ENCODE data around the gene EXOSC5.
"Not testable (repeated sequence)": the region's sequence is repeated elsewhere in the genome, so short reads cannot be mapped to it uniquely, and the experiment has no call there.

Gene EXOSC5

DNA sequence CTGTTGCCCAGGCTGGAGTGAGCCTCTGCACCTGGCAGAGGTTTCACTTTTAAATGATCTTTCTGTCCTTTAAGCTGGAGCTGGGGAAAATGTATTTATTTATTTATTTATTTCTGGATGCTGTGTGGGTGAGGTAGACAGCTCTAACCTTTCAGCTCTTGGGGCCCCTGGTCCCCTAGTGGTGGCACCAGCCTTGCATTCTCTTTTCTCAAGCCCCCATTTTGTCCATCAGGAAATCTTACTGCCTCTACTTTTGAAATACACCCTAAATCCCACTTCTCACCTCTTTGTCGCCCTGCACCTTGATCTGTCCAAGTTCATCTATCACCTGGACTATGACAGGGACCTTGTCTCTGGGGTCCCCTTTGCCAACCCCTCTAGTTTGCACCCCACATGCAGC is 31.1 kb downstream of the EXOSC5 start:
- no peak for DNase-seq (ENCODE audit: low spot score)

DNA sequence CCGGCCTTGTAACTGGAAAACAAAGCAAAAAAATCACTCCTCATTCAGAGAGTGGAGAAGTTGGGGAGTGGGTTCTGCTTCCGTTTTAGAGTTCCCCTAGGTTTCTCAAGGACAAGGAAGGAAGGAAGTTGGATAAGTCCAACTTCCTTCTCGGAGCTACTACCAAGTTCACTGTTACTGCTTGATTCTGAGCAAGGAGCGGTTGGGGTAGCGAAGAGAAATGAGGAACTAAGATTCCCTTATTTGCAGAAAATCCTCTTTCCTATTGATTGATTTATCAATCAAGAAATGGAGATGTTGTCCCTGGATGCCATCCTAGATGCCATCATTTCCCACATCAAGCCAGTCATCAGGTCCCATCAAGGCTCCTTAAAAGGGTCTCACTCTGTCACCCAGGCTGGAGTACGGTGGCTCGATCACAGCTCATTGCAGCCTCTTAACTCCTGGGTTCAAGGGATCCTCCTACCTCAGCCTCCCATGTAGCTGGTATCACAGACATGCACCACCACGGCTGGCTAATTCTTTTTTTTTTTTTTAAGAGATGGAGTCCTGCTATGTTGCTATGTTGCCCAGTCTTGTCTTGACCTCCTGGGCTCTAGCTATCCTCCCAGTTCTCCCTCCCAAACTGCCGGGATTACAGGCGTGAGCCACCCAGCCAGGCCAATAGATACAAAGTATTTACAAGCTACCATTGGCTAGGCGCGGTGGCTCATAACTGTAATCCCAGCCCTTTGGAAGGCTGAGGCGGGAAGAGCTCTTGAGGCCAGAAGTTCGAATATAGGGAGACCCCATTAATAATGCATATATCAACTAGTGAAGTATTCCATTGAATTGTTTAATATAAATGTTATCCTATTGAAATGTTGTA is 32.4 kb downstream of the EXOSC5 start:
- DNase-seq (ENCODE audit: low spot score) = no peak

DNA sequence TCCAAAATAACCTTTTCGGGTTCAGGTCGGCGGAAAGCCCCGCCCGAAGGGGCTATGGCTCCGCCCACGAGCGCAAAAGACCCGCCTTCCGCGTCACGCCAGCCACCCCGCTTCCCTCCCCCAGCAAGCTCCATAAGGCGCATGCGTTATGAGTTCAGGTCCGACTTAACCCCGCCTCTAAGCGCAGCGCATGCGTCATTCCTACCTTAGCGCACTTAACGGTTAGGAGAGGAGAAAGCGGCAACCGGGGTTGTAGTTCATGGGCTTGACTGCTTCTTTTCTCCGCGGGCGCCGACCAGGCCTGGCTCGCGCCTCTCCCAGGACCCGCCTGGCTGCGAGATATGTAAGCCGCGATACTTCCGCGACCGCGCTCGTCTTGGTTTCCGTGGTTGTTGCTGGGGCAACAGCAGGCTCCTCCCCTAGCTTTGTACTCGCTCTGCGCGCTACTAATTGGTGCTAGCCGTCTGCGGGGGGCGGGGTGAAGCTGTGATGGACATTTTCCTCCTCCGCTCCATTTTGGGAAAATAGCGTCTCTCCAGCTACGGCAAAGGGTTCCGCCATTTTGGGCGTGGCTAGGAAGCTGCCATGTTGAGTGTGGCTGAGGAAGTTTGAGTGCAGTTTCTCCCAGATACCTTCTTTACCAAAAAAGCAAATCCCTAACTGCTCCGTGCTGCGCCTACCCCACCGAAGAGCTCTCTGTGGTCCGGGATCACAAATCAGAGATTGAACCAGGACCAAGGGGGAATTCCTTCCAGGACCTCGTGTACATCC is 33.2 kb downstream of the EXOSC5 start, which contains the start of gene B9D2:
TSS of gene B9D2 (minus strand) at position 397 of the 771 bp plus-strand sequence. CDS start 630 bp downstream, outside the sequence.
- DNase-seq (ENCODE audit: low spot score) = peak; percentile 98

DNA sequence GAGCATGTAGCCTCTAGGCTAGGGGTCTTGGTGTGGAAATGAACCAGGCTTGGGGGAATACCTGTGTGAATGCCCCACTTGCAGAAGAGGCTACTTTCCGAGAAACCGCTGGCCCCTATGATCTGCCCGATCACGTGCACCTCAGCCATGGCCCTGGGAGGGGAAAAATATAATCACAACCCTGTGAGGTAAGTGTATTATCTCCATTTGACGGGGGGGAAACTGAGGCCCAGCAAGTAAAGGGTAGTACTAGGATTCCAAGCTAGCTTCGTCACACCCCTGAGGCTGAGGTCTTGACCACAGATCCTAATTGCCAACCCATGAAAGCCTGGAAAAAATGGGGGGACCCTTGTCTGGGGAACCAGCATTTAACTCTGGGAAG is 33.8 kb downstream of the EXOSC5 start:
- DNase-seq (ENCODE audit: low spot score) = no peak

DNA sequence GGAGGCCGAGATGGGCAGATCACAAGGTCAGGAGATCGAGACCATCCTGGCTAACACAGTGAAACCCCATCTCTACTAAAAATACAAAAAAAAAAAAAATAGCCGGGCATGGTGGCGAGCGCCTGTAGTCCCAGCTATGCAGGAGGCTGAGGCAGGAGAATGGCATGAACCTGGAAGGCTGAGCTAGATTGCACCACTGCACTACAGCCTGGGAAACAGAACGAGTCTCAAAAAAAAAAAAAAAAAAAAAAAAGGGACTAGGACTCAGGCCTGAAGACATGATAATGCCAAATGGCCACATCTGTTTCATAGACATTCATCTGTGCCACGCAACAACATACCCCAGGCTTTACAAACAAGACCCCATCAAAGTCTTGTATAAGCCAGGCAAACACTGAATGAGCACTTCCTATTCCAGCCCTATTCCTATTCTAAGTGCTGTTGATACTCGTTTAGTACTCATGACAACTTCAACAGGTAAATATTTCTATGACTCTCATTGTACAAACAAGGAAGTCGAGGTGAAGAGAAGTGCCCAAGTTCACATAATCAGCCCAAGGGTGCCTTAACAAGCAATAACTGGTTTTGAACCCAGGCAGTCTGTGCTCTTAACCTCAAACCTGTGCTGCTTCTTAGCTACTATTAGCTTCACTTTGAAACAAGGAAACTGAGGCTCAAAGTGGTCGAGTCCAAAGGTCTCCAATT is 34.9 kb downstream of the EXOSC5 start:
- no peak for DNase-seq (ENCODE audit: low spot score)

DNA sequence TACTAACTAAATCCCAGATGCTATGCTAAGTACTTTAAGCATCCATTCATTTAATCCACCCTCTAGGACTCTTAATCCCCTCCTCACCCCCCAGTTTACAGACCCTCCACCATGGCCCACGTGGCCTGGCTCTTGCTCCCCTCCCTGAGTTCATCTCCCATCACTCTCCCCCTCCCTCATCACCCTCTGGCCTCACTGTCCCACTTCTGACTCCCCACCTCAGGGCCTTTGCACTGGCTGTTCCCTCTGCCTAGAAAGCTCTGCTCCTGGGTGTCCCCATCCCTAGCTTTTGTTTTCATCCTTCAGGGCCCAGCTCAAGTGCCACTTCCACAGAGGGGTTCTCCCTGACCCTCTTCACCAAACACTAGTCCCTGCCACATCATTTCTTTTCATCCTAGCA is 37.4 kb downstream of the EXOSC5 start:
- DNase-seq (ENCODE audit: low spot score) = no peak

DNA sequence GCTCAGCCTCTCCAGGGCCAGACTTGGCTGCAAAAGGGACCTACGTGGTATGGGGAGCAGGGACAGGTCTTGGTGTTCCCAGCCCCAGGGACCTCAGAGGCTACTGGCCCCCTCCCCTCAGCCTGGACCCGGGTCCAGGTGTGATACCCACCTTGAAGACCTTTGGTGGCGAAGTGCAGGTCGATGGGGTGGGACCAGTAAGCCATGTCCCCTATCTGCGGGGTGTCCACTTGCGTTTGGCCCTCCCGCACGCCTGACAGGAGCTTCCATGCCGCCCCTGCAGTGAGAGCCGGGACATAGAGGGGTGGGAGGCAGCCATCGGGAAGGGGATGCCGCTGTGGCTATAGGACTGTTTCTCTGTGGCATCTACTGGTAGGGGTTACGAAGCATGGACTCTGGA is 39.4 kb downstream of the EXOSC5 start:
- no peak for DNase-seq (ENCODE audit: low spot score)

DNA sequence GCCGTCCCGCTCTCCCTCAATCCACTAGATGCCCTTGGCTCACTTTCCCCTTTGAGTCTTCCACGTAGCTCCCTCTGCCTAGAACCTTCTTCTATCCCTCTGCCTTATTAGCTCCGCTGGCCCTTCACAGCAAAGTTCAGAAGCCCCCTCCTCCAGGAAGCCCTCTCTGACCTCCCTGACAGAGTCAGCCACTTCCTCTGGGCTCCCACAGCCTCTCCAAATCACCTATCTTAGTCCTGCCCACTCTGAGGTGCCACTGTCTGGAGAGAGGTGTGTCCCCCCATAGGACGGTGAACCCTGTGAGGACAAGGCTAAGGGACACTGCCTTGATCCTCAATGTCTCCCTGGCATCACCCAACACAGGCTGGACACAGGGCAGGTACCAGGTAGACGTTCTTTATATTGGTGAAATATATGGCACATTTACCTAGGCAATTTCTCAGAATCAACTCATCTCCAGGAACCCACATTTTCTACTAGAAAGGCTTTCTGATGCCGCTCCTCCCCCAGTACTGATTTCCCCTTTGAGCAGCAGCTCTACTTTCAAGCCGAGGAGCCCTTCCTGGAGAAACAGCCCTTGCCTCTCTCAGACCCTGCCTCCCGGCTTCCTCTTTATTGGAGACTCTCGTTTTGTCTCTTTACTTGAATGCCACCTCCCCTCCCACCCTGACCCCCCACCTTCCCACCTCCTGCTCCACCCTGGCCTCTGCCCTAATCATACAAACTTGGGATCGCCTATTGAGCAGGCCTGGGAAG is 40.0 kb downstream of the EXOSC5 start:
- DNase-seq (ENCODE audit: low spot score) = no peak

DNA sequence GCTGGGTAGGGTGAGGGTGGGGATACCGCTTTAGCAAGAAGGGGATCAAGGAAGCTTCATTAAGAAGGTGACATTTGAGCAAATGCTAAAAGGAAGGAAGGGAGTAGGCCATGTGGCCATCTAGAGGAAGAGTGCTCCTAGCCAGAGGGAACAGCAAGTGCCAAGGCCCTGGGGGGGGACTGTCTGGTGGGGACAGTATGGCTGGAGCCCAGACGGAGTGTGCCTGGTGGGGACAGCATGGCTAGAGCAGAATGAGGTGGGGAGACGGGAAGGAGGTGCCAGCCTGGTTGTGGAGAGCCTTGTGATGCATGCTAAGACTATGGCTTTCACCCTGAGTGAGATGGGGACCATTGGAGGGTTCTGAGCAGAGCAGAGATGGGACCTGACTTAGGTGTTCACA is 41.4 kb downstream of the EXOSC5 start:
- DNase-seq (ENCODE audit: low spot score) = no peak

DNA sequence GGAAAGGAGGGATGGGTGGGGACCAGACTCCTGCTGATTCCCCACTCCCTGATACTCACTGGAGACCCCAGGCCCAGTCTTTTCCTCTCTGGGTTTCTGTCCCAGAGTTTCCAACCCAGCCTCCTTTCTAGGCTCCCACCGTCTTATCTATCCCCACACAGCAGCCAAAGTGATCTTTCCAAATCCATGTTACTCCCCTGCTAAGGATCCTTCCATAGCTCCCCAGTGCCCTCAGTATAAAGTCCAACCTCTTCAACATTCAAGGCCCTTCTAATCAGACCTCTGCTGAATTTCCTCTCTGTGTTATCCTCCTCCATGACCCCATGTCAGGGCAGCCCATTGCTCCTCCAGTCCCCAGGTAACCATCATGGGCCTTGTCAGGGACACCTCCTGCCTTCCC is 42.1 kb downstream of the EXOSC5 start:
- DNase-seq (ENCODE audit: low spot score) = no peak

DNA sequence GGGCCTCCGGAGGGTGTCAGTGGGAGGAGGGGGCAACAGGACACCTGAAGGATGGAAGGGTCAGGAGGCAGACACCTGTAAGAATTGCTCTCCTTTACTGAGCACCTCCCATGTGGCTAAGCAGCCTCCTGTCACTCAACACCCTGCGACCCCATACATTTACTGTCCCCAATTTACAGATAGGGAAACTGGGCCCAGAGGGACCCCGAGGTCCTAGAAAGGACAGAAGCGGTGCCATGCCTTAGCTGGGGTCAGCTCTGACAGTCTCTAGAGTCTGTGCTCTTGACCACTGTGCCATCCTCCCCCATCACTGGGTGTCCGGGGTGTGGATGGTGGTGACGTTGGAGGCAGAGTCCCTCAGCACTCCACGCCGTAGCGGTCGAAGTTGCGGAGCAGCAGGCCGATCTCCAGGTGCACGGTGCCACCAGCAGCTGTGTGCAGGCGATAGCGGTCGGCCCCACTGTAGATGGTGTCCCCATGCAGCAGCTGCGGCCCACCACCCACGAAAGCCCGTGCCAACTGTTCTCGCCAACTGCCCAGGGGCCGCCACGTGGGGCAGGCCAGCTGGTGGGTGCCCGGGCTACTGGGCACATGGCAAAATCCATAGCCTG is 42.7 kb downstream of the EXOSC5 start:
- DNase-seq (ENCODE audit: low spot score) = no peak

DNA sequence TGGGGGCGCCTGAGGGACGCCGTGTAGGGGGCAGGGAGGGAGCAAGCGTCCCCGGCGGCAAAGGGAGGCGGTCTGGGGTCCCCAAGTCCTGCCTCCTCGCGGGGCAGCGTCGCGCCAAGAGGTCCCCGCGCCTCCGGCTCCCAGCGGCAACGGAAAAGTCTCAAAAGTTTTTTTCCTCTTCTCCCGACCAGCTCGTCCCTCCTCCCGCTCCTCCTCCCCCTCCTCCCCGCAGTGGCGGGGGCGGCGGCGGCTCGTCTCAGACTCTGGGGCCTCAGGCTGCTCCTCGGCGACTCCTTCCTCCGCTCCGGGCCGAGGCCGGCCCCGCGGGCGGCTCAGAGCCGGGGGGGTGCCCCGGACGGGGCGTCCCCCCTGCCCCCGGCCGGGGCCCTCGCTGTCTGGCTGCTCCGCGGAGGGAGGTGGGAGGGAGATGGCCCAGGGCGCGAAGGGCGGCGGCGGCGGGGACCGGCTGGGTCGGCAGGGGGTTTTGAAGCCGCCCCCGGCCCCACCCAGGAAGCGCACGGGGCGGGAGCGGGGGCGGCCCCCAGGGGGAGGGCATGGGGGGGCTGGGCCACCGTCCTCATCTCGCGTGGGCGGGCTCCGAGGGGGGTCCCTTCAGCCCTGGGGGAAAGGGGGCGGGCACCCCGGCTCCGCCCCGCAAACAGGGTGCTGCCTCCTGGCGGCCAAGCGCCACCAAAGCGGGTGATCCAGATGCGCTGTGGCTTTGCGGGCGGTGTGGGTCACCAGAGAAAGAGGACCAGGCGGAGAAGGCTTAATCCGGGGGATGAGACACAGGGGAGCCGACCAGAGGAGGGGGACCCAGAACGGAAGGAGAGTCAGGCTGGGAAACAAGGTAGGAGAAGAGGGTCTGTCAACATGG is 43.5 kb downstream of the EXOSC5 start, which contains the start of gene TGFB1:
TSS of gene TGFB1 (minus strand) at position 457 of the 877 bp plus-strand sequence. CDS start 878 bp downstream, outside the sequence.
- DNase-seq (ENCODE audit: low spot score) = peak; percentile 78

DNA sequence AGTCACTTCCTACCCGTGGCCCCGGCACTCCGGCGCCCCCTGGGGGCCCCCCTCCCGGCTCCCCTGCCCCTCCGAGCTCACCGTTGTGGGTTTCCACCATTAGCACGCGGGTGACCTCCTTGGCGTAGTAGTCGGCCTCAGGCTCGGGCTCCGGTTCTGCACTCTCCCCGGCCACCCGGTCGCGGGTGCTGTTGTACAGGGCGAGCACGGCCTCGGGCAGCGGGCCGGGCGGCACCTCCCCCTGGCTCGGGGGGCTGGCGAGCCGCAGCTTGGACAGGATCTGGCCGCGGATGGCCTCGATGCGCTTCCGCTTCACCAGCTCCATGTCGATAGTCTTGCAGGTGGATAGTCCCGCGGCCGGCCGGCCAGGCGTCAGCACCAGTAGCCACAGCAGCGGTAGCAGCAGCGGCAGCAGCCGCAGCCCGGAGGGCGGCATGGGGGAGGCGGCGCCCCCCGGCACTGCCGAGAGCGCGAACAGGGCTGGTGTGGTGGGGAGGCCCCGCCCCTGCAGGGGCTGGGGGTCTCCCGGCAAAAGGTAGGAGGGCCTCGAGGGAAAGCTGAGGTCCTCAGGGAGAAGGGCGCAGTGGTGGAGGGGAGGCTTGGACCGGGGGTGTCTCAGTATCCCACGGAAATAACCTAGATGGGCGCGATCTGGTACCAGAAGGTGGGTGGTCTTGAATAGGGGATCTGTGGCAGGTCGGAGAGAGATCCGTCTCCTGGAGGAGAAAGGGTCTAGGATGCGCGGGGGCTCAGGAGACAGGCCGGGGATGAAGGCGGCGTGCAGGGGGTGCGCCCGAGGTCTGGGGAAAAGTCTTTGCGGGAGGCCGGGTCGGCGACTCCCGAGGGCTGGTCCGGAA is 44.3 kb downstream of the EXOSC5 start:
- DNase-seq (ENCODE audit: low spot score) = no peak

DNA sequence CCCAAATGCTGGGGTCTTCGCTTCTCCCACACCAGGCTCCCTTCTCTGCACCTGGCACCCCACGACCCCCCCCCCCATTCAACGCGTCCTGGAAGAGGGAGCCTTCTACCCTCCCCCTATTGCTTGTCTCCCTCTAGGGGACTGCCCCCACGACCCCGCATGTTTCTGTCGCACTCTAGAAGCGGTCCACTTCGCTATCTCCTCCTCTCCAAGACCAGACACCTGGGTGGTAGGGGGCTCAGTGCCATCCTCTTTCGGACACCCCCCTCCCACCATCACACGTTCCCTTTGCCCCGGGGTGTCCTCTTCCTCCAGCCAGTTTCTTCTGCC is 44.9 kb downstream of the EXOSC5 start:
- no peak for DNase-seq (ENCODE audit: low spot score)

DNA sequence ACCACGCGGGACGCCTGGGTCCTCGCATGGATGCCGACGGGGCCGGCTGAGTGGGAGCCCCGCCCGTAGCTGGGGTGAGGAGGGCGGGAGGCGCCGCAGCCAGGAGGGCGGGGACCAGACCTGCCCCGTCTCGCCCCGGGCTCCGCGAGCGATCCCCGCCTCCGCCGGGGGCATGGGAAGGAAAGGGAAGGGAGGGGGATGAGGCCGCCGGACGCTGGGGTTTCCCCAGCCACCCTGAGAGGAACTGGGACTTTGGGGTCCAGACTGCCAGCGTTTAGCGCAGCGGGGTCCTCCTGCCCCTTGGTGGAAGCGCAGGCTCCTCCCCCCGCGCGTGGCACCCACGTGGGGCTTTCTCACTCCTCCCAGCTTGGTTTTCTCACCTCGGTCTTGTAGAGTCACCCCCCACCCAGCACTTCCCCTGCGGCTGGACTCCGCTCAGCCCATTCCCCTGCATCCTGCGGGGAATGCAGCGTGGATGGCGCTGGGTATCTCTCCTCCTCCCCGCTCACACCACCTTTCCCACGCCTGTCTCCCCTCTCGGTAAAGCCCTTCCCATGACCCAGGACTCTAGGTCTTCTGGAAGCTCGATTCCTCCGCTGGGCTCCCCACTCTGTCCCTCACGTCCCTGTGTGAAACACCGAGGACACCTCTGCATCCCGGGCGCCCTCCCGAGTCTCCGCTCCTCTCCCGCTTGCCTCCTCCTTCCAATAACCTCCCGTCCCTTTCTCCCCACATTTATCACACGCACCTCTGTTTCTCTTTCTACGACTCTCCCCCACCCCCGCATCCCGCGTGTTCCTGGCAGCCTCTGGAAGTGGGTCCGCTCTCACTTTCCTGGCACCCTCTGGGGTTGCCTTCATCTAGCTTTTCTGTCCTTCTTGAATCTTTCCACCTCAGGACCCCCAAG is 45.6 kb downstream of the EXOSC5 start:
- peak; percentile 65 for DNase-seq (ENCODE audit: low spot score)

DNA sequence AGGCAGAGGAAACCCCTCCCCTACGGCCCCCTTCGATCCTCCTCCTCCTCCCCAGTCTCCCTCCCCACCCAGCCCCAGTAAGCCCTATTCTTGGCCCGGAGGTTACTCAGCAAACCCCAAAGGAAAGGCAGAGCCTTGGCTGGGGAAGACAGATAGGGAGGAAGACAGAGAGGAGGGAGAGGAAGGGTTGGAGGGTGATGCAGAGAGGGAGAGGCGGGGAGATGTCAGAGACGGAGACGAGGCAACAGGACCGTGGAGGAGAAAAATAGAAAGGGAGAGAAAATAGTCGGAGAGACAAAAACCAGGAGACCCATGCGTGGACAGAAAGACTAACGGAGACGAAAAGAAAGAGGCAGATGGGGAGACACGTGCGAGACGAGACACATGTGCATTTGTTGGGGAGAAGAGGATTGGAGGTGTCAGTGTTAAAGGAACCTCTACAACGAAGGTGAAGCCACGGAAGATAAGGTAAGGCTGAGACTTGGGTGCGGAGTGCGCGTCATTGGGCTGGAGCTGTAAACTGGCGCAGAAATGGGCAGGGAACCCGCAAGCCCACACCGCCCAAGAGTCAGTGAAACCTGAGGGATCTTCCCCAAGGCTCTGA is 46.3 kb downstream of the EXOSC5 start:
- DNase-seq (ENCODE audit: low spot score) = no peak

DNA sequence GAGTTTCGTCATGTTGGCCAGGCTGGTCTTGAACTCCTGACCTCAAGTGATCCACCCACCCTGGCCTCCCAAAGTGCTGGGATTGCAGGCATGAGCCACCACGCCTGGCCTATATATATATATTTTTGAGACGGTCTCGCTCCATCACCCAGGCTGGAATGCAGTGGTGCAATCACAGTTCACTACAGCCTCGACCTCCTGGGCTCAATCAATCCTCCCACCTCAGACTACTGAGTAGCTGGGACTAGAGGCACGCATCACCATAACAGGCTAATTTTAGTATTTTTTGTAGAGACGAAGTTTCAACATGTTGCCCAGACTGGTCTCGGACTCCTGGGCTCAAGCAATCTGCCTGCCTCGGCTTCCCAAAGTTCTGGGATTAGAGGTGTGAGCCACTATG is 50.2 kb downstream of the EXOSC5 start:
- DNase-seq (ENCODE audit: low spot score) = not testable (repeated sequence)

DNA sequence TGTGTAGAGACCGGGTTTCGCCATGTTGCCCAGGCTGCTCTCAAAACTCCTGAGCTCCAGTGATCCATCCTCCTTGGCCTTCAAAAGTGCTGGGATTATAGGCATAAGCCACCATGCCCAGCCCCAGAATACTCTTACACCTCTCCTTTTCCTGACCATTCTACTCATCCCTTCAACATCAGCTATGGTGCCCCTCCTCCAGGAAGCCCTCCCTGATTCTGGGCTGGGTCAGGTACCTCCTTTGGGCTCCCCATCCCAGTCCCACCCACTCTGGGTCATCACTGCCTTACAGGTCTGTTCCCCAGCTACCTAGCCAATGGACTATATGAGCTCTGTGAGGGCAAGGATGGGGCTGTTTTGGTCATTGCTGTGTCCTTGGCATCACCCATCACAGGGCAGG is 53.0 kb downstream of the EXOSC5 start:
- no peak for DNase-seq (ENCODE audit: low spot score)
